Mesothelial cell of epicardium (in vitro differentiated cells): ENCODE measurements around the gene CTBP1. TPM values are rescaled to one million over a fixed set of nuclear protein-coding genes. Genes with fewer than 3 reads are reported as not detected.

Experiments used
- DNase-seq, 2 experiments: peaks; one replicate each; pipeline ENCODE4 v3.0.0; 2021; ENCODE audit warnings: low spot score in 2 of 2; ENCODE audit not compliant: unreplicated experiment in 2 of 2
- H3K27ac Mint-ChIP-seq: 2 replicates; pipeline ENCODE4 v1.8.0; 2021; ENCODE audit warnings: mixed read lengths
- H3K27me3 Mint-ChIP-seq: 2 replicates; pipeline ENCODE4 v1.8.0; 2021; ENCODE audit warnings: low read depth, mixed read lengths
- H3K36me3 Mint-ChIP-seq: 2 replicates; pipeline ENCODE4 v1.8.0; 2021; ENCODE audit warnings: mixed read lengths
- H3K4me1 Mint-ChIP-seq: 2 replicates; pipeline ENCODE4 v1.8.0; 2021; ENCODE audit warnings: mixed read lengths
- H3K4me3 Mint-ChIP-seq: 2 replicates; pipeline ENCODE4 v1.8.0; 2021; ENCODE audit warnings: mild to moderate bottlenecking, moderate library complexity, mixed read lengths
- H3K9me3 Mint-ChIP-seq: 2 replicates; pipeline ENCODE4 v1.8.0; 2021; ENCODE audit warnings: mixed read lengths
- CTCF ChIP-seq: fragments of 200-600 bp; sonication (generic); IDR thresholded peaks from one replicate; pipeline ENCODE4 v1.5.0; 2021; ENCODE audit warnings: antibody characterized with exemption; ENCODE audit not compliant: unreplicated experiment
- total RNA-seq: library from RNA; stranded (reverse); gene quantifications from 3 replicates; pipeline ENCODE4 v1.2.1, GENCODE V29; 2021

CTBP1 gene
- total RNA-seq, 1 donor from 2014 or later = 194 TPM

GRCh38 chr4:1195891-1196401 is 53.0 kb downstream of the CTBP1 start:
- H3K9me3 Mint-ChIP-seq = peaks cover 4% of the 10 kb centered on the region
- H3K4me3 Mint-ChIP-seq = no peak overlapping the region
- H3K27me3 Mint-ChIP-seq = peaks cover 6% of the 10 kb centered on the region
- TF ChIP-seq CTCF = no peak
- H3K27ac Mint-ChIP-seq = no peak overlapping the region
- no peaks in the 10 kb centered on the region for H3K36me3 Mint-ChIP-seq
- peaks cover 2% of the 10 kb centered on the region for H3K4me1 Mint-ChIP-seq
- DNase-seq = no peak

- H3K4me1 Mint-ChIP-seq = no peaks in the 10 kb centered on the region
- TF ChIP-seq CTCF = no peak
- H3K4me3 Mint-ChIP-seq = no peak overlapping the region
- H3K27ac Mint-ChIP-seq = no peak overlapping the region
- no peaks in the 10 kb centered on the region for H3K36me3 Mint-ChIP-seq
- peaks cover 6% of the 10 kb centered on the region for H3K27me3 Mint-ChIP-seq
- H3K9me3 Mint-ChIP-seq = peaks cover 5% of the 10 kb centered on the region
- peak in 1 of 2 experiments; percentile 30 for DNase-seq
Measured at GRCh38 chr4:1195109-1195671, 53.7 kb downstream of the CTBP1 start.

- H3K27ac Mint-ChIP-seq = no peak overlapping the region
- no peak overlapping the region for H3K4me3 Mint-ChIP-seq
- peaks cover 5% of the 10 kb centered on the region for H3K9me3 Mint-ChIP-seq
- H3K36me3 Mint-ChIP-seq = no peaks in the 10 kb centered on the region
- H3K27me3 Mint-ChIP-seq = peaks cover 6% of the 10 kb centered on the region
- peak in 1 of 2 experiments; percentile 34 for DNase-seq
- H3K4me1 Mint-ChIP-seq = no peaks in the 10 kb centered on the region
- TF ChIP-seq CTCF = no peak
Measured at GRCh38 chr4:1194010-1194900, 54.7 kb downstream of the CTBP1 start.

- Mint-ChIP-seq H3K27me3 (peaks cover 10% of the 10 kb centered on the region), H3K9me3 (peaks cover 9% of the 10 kb centered on the region), H3K27ac (no peak overlapping the region), H3K4me3 (no peak overlapping the region), H3K4me1 (no peaks in the 10 kb centered on the region), H3K36me3 (no peaks in the 10 kb centered on the region)
- DNase-seq = no peak
- TF ChIP-seq CTCF = no peak
Measured at GRCh38 chr4:1193206-1194009, 55.5 kb downstream of the CTBP1 start.

- peak overlapping the region; percentile 21 for H3K27ac Mint-ChIP-seq
- H3K4me3 Mint-ChIP-seq = no peak overlapping the region
- no peaks in the 10 kb centered on the region for H3K4me1 Mint-ChIP-seq
- TF ChIP-seq CTCF = no peak
- peaks cover 9% of the 10 kb centered on the region for H3K9me3 Mint-ChIP-seq
- peak in 1 of 2 experiments; percentile 32 for DNase-seq
- no peaks in the 10 kb centered on the region for H3K36me3 Mint-ChIP-seq
- H3K27me3 Mint-ChIP-seq = peaks cover 13% of the 10 kb centered on the region
Measured at GRCh38 chr4:1192493-1193205, 56.3 kb downstream of the CTBP1 start.
